Measurements from ENCODE around the gene JOSD2.
A peak's percentile ranks its signal among the peaks of the same experiment; 100 is the strongest.

Gene JOSD2

DNA sequence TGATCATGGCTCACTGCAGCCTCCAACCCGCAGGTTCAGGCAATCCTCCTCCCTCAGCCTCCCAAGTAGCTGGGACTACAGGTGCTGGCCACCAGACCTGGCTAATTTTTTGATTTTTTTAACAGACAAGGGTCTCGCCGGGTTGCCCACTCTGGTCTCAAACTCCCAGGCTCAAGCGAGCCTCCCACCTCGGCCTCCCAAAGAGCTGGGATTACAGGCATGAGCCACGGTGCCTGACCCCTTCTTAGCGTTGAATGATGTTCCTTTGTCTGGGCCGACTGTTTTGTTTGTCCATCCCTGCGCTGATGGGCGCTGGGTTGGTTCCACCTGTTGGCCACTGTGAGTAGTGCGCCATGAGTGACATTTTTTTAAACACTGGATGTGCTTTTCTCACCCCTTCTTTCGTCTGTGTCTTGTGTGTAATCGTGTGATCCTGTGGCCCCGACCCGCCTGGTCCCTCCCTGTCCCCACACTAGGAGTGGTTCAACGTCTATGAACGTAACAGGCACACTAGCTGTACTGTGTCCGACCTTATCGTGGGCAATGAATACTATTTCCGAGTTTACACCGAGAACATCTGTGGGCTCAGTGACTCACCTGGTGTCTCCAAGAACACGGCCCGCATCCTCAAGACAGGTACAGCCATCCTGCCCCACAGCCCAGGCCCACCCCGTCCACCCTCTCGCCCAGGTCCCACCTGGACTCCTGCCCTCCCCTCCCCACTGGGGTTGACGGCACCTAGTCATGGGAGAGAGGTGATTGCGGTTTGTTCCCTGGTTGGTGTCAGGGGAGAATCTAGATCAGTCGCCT, 49.7 kb downstream of the JOSD2 start:
- TF ChIP-seq, protein P1, sequence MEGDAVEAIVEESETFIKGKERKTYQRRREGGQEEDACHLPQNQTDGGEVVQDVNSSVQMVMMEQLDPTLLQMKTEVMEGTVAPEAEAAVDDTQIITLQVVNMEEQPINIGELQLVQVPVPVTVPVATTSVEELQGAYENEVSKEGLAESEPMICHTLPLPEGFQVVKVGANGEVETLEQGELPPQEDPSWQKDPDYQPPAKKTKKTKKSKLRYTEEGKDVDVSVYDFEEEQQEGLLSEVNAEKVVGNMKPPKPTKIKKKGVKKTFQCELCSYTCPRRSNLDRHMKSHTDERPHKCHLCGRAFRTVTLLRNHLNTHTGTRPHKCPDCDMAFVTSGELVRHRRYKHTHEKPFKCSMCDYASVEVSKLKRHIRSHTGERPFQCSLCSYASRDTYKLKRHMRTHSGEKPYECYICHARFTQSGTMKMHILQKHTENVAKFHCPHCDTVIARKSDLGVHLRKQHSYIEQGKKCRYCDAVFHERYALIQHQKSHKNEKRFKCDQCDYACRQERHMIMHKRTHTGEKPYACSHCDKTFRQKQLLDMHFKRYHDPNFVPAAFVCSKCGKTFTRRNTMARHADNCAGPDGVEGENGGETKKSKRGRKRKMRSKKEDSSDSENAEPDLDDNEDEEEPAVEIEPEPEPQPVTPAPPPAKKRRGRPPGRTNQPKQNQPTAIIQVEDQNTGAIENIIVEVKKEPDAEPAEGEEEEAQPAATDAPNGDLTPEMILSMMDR (IDR thresholded peaks at IDR 0.05; ENCODE audit: low read depth, low read length), result peak; percentile 89
- DNase-seq (ENCODE audit: low read depth, low spot score), result peak; percentile 62
- no peak overlapping the region for H3K4me3 ChIP-seq (ENCODE audit: low read depth, low read length)
- in situ Hi-C loops (cut with HindIII; ENCODE audit: low sequenced_read_pairs), result no loop called here

DNA sequence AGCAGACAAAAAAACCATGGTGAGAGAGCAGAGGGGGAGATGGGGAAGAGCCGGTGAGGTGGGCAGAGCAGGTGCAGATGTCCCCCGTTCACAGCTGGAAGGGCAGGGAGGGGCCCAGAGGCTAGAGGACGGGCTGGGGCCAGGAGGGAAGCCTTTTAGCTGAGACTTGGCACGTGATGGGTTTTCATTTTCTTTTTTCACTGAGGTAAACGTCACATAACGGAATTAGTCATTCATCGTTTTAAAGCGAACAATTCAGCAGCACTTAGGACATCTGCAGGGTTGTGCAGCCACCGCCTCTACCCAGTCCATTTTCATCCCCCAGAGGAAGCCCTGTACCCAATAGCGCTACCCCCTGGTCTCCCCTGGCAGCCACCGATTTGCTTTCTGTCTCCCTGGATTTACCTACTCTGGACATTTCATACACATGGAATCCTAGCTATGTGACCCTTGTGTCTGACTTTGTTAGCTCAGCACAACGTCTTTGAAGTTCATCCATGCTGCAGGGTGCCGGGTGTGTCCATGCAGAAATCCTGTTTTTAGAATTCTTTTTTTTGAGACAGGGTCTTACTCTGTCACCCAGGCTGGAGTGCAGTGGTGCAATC, 50.7 kb downstream of the JOSD2 start:
- peak; percentile 43 for DNase-seq (ENCODE audit: low read depth, low spot score)
- in situ Hi-C loops (cut with HindIII; ENCODE audit: low sequenced_read_pairs), result no loop called here
- TF ChIP-seq, protein P1 (IDR thresholded peaks at IDR 0.05; ENCODE audit: low read depth, low read length), result no peak
- no peak overlapping the region for H3K4me3 ChIP-seq (ENCODE audit: low read depth, low read length)

GRCh38 chr19:50459638-50460037, 51.4 kb downstream of the JOSD2 start:
- TF ChIP-seq, protein P1 (IDR thresholded peaks at IDR 0.05; ENCODE audit: low read depth, low read length), result no peak
- in situ Hi-C loops (cut with HindIII; ENCODE audit: low sequenced_read_pairs), result no loop called here
- no peak overlapping the region for H3K4me3 ChIP-seq (ENCODE audit: low read depth, low read length)
- no peak for DNase-seq (ENCODE audit: low read depth, low spot score)

GRCh38 chr19:50459067-50459456, 51.9 kb downstream of the JOSD2 start:
- in situ Hi-C loops (cut with HindIII; ENCODE audit: low sequenced_read_pairs), result no loop called here
- DNase-seq (ENCODE audit: low read depth, low spot score), result no peak
- TF ChIP-seq, protein P1 (IDR thresholded peaks at IDR 0.05; ENCODE audit: low read depth, low read length), result no peak

DNA sequence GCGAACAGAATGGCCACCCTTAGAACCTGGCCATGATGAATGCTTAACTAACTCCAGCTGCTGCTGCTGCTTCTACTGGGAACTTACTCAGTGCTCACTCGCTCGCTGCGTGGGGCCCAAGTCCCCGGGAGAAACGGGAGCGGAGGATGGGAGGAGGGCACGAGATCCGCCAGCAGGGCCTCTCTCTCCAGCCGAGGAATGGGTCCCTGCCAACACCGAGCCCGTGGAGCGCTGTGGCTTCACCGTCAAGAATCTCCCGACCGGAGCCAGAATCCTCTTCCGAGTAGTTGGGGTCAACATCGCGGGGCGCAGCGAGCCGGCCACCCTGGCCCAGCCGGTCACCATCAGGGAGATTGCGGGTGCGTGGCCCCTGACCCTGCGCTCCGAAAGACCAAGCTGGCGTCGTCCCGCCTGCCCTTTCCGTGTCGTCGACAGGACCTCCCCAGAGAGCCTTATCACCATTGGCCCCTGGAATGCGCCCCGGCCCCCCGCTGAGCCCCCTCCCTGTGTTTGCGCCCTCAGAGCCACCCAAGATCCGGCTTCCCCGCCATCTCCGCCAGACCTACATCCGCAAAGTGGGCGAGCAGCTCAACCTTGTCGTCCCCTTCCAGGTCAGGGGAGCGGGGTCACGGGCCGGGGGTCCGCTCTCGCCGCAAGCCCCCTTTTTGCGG, 52.5 kb downstream of the JOSD2 start:
- TF ChIP-seq, protein P1 (IDR thresholded peaks at IDR 0.05; ENCODE audit: low read depth, low read length), result no peak
- no peak overlapping the region for H3K4me3 ChIP-seq (ENCODE audit: low read depth, low read length)
- DNase-seq (ENCODE audit: low read depth, low spot score), result no peak
- in situ Hi-C loops (cut with HindIII; ENCODE audit: low sequenced_read_pairs), result no loop called here

More at GRCh38 chr19:50459067-50459456, 51.9 kb downstream of the JOSD2 start:
- H3K4me3 ChIP-seq (ENCODE audit: low read depth, low read length), result no peak overlapping the region

GRCh38 chr19:50457300-50457699, 53.7 kb downstream of the JOSD2 start:
- TF ChIP-seq, protein P1 (IDR thresholded peaks at IDR 0.05; ENCODE audit: low read depth, low read length), result no peak
- no peak overlapping the region for H3K4me3 ChIP-seq (ENCODE audit: low read depth, low read length)
- in situ Hi-C loops (cut with HindIII; ENCODE audit: low sequenced_read_pairs), result no loop called here
- no peak for DNase-seq (ENCODE audit: low read depth, low spot score)

Measured in astrocyte of the spinal cord (primary cell).